Measurements from ENCODE around the gene IL5RA. TPM values are rescaled to one million over a fixed set of nuclear protein-coding genes. Genes with fewer than 3 reads are reported as not detected.
A peak's percentile ranks its signal among the peaks of the same experiment; 100 is the strongest.

The IL5RA gene
- total RNA-seq, 2 donors from 2014 or later: not detected

DNA sequence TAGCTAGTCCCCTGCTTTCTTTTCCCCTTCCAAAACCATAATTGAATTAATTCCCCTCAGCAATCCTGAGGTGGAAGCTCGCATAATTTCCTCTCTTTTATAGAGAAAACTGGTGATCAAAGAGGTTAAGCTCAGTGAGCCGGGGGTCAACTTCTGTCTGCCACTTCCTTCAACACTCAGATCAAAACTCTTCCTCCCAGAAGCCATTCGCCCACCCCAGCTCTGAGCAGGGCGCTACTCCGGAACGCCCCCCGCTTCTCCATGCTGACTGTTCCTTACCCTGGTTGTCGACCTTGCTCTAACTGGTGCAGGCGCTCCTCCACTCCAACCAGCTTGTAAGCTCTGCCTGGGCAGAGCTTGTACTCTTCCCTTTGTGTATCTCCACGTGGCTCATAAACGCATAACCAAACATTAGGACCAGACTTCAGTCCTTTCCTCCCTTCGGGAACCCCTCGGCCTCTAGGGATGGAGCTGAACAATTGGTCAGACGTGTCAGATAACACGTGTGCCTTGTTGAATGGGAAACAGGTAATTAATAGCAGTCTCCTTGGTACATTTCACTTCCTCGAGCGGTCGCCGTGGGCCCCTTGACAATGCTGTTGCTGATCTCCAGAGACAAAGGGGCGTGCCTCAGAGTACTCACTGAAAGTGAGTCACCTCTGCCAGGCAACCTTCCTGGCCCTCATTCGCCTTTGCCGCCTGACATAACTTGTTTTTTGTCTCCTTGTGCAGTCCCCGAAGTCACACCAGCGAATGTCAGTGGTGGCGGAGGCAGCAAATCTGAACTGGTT is 71.8 kb downstream of the IL5RA start:
- no peak overlapping the region for H3K4me3 ChIP-seq (ENCODE audit: low read length)
- no peaks in the 10 kb centered on the region for H3K36me3 Mint-ChIP-seq (ENCODE audit: low read depth)
- H3K4me3 Mint-ChIP-seq: no peak overlapping the region
- H3K27ac Mint-ChIP-seq: no peak overlapping the region
- 85 to 88% methylated on average over 19 to 25 of the region's 25 CpGs for WGBS, 2 experiments (ENCODE audit: insufficient coverage in 1 of 2, insufficient read length in 1 of 2)
- no peaks in the 10 kb centered on the region for H3K9me3 ChIP-seq (ENCODE audit: control insufficient read depth, low read length)
- H3K27me3 ChIP-seq (ENCODE audit: control insufficient read depth, insufficient read depth, low read length, poor library complexity, severe bottlenecking): peaks cover 5% of the 10 kb centered on the region
- peak overlapping the region; percentile 70 for H3K27ac ChIP-seq (ENCODE audit: low read depth, low read length)
- H3K4me1 Mint-ChIP-seq: peaks cover 7% of the 10 kb centered on the region
- no peak overlapping the region for H3K9ac ChIP-seq (ENCODE audit: extremely low read depth, low read length, poor library complexity, severe bottlenecking)
- peak; percentile 68 for DNase-seq
- H3K9me3 Mint-ChIP-seq: no peaks in the 10 kb centered on the region
- no peaks in the 10 kb centered on the region for H3K36me3 ChIP-seq (ENCODE audit: control insufficient read depth, insufficient read depth, low read length)
- TF ChIP-seq, protein P1, sequence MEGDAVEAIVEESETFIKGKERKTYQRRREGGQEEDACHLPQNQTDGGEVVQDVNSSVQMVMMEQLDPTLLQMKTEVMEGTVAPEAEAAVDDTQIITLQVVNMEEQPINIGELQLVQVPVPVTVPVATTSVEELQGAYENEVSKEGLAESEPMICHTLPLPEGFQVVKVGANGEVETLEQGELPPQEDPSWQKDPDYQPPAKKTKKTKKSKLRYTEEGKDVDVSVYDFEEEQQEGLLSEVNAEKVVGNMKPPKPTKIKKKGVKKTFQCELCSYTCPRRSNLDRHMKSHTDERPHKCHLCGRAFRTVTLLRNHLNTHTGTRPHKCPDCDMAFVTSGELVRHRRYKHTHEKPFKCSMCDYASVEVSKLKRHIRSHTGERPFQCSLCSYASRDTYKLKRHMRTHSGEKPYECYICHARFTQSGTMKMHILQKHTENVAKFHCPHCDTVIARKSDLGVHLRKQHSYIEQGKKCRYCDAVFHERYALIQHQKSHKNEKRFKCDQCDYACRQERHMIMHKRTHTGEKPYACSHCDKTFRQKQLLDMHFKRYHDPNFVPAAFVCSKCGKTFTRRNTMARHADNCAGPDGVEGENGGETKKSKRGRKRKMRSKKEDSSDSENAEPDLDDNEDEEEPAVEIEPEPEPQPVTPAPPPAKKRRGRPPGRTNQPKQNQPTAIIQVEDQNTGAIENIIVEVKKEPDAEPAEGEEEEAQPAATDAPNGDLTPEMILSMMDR (conservative IDR thresholded peaks at IDR 0.05): no peak
- no peaks in the 10 kb centered on the region for H3K4me1 ChIP-seq (ENCODE audit: control insufficient read depth, insufficient read depth, low read length)
- peaks cover 4% of the 10 kb centered on the region for H3K27me3 Mint-ChIP-seq (ENCODE audit: insufficient read depth)

DNA sequence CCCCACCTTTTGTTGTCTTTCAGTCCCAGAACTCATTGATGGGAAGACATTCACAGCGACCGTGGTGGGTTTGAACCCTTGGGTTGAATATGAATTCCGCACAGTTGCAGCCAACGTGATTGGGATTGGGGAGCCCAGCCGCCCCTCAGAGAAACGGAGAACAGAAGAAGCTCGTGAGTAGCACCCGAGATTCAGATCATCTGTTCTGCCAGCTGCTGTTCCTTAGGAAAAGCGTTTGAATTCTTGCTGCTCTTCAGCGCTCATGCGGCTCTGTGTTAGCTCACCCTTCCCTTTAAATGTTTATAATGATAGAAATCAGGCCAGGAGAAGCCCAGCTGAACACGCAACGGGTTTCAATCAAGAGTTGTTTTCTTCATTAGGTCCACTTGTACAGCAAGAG is 73.0 kb downstream of the IL5RA start:
- H3K36me3 ChIP-seq (ENCODE audit: control insufficient read depth, insufficient read depth, low read length): no peaks in the 10 kb centered on the region
- no peak overlapping the region for H3K9ac ChIP-seq (ENCODE audit: extremely low read depth, low read length, poor library complexity, severe bottlenecking)
- Mint-ChIP-seq H3K36me3 (ENCODE audit: low read depth) (no peaks in the 10 kb centered on the region), H3K4me1 (peaks cover 7% of the 10 kb centered on the region), H3K27me3 (ENCODE audit: insufficient read depth) (peaks cover 4% of the 10 kb centered on the region), H3K9me3 (no peaks in the 10 kb centered on the region), H3K4me3 (no peak overlapping the region), H3K27ac (no peak overlapping the region)
- 93 to 94% methylated on average over 8 to 13 of the region's 13 CpGs for WGBS, 2 experiments (ENCODE audit: insufficient coverage in 1 of 2, insufficient read length in 1 of 2)
- no peak for DNase-seq
- no peaks in the 10 kb centered on the region for H3K9me3 ChIP-seq (ENCODE audit: control insufficient read depth, low read length)
- H3K27me3 ChIP-seq (ENCODE audit: control insufficient read depth, insufficient read depth, low read length, poor library complexity, severe bottlenecking): peaks cover 5% of the 10 kb centered on the region
- no peak overlapping the region for H3K27ac ChIP-seq (ENCODE audit: low read depth, low read length)
- H3K4me1 ChIP-seq (ENCODE audit: control insufficient read depth, insufficient read depth, low read length): no peaks in the 10 kb centered on the region
- TF ChIP-seq, protein P1 (conservative IDR thresholded peaks at IDR 0.05): no peak
- H3K4me3 ChIP-seq (ENCODE audit: low read length): no peak overlapping the region

- Mint-ChIP-seq H3K27ac (no peak overlapping the region), H3K27me3 (ENCODE audit: insufficient read depth) (peaks cover 5% of the 10 kb centered on the region), H3K36me3 (ENCODE audit: low read depth) (no peaks in the 10 kb centered on the region), H3K4me1 (peaks cover 9% of the 10 kb centered on the region), H3K9me3 (no peaks in the 10 kb centered on the region), H3K4me3 (no peak overlapping the region)
- no peak overlapping the region for H3K9ac ChIP-seq (ENCODE audit: extremely low read depth, low read length, poor library complexity, severe bottlenecking)
- 83% methylated on average over 3 of the region's 4 CpGs; no CpG with 5 or more reads in 1 of the 2 experiments for WGBS, 2 experiments (ENCODE audit: insufficient coverage in 1 of 2, insufficient read length in 1 of 2)
- peaks cover 42% of the 10 kb centered on the region for H3K27me3 ChIP-seq (ENCODE audit: control insufficient read depth, insufficient read depth, low read length, poor library complexity, severe bottlenecking)
- H3K27ac ChIP-seq (ENCODE audit: low read depth, low read length): no peak overlapping the region
- no peaks in the 10 kb centered on the region for H3K4me1 ChIP-seq (ENCODE audit: control insufficient read depth, insufficient read depth, low read length)
- no peak overlapping the region for H3K4me3 ChIP-seq (ENCODE audit: low read length)
- H3K36me3 ChIP-seq (ENCODE audit: control insufficient read depth, insufficient read depth, low read length): no peaks in the 10 kb centered on the region
- DNase-seq: no peak
- TF ChIP-seq, protein P1 (conservative IDR thresholded peaks at IDR 0.05): no peak
- no peaks in the 10 kb centered on the region for H3K9me3 ChIP-seq (ENCODE audit: control insufficient read depth, low read length)
These were observed 78.8 kb downstream of the IL5RA start for GRCh38 chr3:3031326-3031725.

Data from endodermal cell (in vitro differentiated cells).